Activated naive CD4-positive, alpha-beta T cell treated with anti-CD3 and anti-CD28 coated beads, Interleukin-2, amount 50 U/mL, for 72 hours (primary cell): Measurements from ENCODE around the gene CCDC126. TPM values are rescaled to one million over a fixed set of nuclear protein-coding genes. Genes with fewer than 3 reads are reported as not detected.
"Not testable (repeated sequence)": the region's sequence is repeated elsewhere in the genome, so short reads cannot be mapped to it uniquely, and the experiment has no call there.

Experiments
- ATAC-seq, 2 donors: fragments of 150-1000 bp; cut with Tn5 transposase; 2 replicates each; pipeline ENCODE4 v1.10.0; 2021; ENCODE audit warnings: mild to moderate bottlenecking in 2 of 2, moderate library complexity in 2 of 2
- DNase-seq, 2 donors: peaks; one replicate each; pipeline ENCODE4 v3.0.0; 2021 to 2022; ENCODE audit warnings: low spot score in 2 of 2
- H3K27ac Mint-ChIP-seq, 2 donors: one replicate each; pipeline ENCODE4 v1.8.0; 2022; ENCODE audit warnings: mild to moderate bottlenecking in 2 of 2, mixed read lengths in 2 of 2
- H3K36me3 Mint-ChIP-seq, 2 donors: one replicate each; pipeline ENCODE4 v1.8.0; 2022; ENCODE audit warnings: mixed read lengths in 2 of 2
- H3K9me3 Mint-ChIP-seq, 2 donors: one replicate each; pipeline ENCODE4 v1.8.0; 2022; ENCODE audit warnings: mixed read lengths in 2 of 2
- total RNA-seq, 2 donors: library from RNA; stranded (reverse); gene quantifications; one replicate each; pipeline ENCODE4 v1.2.3, GENCODE V29; 2022

CCDC126 gene
- total RNA-seq, 2 donors from 2014 or later, result 6.4 to 8.5 TPM

DNA sequence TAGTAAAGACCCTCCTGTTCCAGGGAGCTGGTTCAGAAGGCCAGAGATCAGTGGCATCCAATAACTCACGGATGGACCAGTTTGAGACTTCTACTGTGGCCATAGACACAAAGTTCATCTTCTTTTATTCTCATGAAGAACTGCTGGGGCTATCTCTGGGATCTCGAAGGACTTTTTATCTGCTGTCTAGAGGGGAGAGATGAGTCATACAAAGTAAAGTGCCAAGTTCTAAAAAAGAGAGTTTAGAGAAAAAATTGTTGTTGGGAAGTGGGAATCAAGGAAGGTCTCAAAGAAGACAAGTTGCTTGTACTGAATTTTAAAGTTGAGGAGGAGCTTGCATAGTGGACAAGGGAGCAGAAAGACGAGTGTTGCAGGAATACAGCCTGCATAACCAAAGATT lies 74.9 kb downstream of the CCDC126 start:
- ATAC-seq (no peak), DNase-seq (no peak)
- Mint-ChIP-seq H3K36me3 (no peaks in the 10 kb centered on the region), H3K27ac (no peak overlapping the region), H3K9me3 (no peaks in the 10 kb centered on the region)

DNA sequence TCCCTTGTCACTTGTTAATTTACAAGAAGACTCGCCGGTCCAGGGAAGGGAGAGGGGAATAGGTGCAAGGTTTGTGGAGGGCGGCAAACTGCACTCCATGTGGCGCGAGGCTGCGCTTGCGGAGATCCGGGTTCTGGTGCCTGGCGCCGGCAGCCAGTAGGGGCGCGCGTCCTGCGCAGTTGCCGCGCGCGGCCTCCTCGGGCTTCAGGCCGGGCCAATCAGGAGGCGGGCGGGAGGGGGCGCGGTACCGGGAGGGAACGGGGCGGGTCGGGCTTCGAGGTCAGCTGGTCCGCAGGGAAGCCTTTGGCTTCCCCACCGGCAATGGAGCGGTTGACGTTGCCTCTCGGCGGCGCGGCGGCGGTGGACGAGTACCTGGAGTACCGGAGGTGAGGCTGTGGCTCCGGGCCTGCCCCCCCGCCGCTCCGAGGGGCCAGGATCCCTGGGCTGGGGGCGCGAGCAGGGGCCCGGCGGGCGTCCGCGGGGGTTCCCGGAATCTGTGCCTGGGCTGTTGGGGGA lies 82.8 kb downstream of the CCDC126 start, which contains the start of gene FAM221A:
Gene FAM221A (plus strand): TSS at position 302 of the 516 bp plus-strand sequence. CDS start 20 bp downstream, at position 322.
- Mint-ChIP-seq H3K9me3 (no peaks in the 10 kb centered on the region), H3K36me3 (peaks cover 0 to 11% of the 10 kb centered on the region in 2 donors), H3K27ac (peak within 1 kb of the TSS in 1 of 2 donors; percentile 80)
- ATAC-seq (peak; percentile 96), DNase-seq (peak; percentile 79 to 81)

DNA sequence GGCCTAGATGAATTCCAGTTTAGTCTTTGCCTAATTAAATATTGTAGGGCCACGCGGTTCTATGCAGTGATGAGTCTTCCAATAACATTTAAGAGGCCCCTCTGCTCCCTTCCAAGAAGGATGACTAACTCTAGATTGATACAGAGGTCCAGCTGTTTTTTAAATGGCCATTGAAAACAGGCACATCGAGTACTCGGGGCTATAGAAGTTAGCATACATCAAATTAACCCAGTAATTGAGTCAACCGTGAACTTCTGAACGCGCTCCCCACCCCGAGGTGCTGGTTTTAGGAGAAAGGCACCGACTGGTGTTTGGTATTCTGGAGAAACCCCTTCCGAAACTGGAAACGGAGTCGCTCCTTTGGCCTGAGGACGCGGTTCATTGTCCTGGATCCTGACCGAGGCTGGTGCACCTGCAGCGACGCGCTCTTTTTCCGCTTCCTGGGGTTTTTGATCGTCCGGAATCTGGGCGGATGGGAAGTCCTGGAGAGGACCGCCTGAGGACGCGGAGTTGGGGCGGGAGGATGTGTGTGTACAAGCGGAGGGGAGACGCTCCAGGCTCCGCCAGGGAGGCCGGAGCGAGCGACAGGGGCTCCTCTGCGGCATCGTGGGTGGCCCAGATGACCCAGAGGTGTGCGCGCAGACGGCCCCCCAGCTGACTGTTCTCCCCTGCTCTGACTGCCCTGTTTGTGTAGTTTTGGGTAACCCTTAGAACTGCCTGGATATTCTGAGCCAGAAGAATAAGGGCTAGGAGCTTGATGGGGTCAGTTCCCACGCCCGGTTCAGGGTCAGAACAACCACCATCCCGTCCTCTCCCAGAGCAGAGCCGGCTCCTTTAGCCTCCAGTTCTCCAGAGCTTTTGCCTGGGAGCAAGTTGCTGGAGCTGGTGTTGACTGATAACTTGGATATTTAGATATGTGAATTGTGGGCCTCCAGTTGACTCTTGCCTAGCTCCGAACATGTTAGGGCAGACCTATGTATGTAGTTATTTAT lies 83.5 kb downstream of the CCDC126 start:
- peaks cover 0 to 11% of the 10 kb centered on the region in 2 donors for H3K36me3 Mint-ChIP-seq
- peak in 1 of 2 donors; percentile 36 for DNase-seq
- peak; percentile 55 to 70 for ATAC-seq
- no peaks in the 10 kb centered on the region for H3K9me3 Mint-ChIP-seq
- peak overlapping the region in 1 of 2 donors; percentile 80 for H3K27ac Mint-ChIP-seq

DNA sequence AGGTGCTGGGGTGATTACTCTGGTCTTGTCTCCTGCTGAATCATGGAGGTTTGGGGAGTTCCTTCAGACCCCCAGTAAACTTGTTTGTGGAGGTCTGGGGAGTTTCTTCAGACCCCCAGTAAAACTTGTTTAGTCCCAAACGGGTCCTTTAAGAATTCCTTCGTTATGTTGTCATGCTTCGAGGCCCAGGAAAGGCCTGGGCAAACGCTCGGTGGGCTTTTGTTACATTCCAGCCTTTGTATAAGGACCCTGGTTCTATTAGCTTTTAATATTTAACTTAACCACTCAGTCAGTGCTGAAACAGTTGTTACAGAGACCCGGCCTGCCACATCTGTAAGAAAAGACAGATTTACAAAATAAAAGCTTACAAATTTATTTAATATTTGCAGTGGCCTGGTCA lies 86.9 kb downstream of the CCDC126 start:
- ATAC-seq, DNase-seq, H3K27ac Mint-ChIP-seq, H3K9me3 Mint-ChIP-seq, H3K36me3 Mint-ChIP-seq: not testable (repeated sequence)

DNA sequence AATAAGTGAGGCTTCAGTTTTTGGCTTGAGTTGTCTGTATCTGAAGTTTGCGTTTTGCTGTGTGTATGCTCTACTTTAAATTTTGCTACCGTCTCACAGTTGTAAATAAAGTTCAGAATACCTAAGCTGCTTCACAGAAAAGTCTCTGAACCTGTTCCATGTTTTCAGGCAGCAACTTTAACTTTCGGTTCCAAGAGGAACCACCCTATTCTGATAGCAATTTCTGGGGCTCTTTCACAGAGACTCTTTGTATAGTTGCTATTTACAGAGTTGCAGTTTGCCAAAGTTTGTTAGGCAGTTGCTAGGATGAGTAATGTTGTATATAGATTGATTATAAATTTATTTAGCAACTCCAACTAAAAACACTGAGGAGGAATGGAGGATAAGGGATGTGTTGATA lies 88.5 kb downstream of the CCDC126 start:
- ATAC-seq (no peak), DNase-seq (no peak)
- H3K36me3 Mint-ChIP-seq, result no peaks in the 10 kb centered on the region
- H3K27ac Mint-ChIP-seq, result no peak overlapping the region
- H3K9me3 Mint-ChIP-seq, result no peaks in the 10 kb centered on the region

DNA sequence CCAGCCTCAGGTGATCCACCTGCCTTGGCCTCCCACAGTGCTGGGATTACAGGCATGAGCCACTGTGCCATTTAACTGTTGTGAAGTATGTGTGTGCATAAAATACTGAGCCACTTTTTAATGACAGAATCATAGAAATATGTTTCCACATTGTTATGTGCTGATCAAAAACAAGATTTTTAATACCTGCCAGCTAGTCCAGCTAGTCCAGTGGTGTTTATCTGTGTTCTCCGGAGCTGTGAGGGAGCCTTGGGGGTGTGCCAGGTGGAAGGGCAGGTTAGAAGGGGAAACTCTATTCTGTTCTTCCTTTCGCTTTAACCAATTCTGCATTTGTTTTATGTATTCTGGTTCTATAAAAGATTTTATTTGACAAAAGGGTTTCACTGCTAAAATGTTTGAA lies 89.8 kb downstream of the CCDC126 start:
- H3K27ac Mint-ChIP-seq, result no peak overlapping the region
- H3K36me3 Mint-ChIP-seq, result no peaks in the 10 kb centered on the region
- no peaks in the 10 kb centered on the region for H3K9me3 Mint-ChIP-seq
- DNase-seq (no peak), ATAC-seq (no peak)

DNA sequence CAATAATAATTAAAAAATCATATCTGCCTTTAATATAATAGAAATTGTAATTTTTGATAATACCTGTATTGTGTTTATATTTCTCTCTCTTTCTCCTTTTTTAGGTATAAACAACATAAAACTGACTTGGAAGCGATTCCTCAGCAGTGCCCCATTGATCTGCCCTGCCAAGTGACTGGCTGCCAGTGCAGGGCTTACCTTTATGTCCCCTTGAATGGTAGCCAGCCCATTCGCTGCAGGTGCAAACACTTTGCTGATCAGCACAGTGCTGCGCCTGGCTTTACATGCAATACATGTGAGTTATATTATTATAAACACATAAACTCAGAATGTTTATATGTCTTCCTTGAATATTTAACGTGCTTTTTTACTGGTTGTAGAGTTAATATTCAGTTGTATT lies 92.0 kb downstream of the CCDC126 start:
- Mint-ChIP-seq H3K36me3 (peaks cover 7 to 15% of the 10 kb centered on the region in 2 donors), H3K27ac (no peak overlapping the region), H3K9me3 (no peaks in the 10 kb centered on the region)
- no peak for DNase-seq
- ATAC-seq, result no peak

DNA sequence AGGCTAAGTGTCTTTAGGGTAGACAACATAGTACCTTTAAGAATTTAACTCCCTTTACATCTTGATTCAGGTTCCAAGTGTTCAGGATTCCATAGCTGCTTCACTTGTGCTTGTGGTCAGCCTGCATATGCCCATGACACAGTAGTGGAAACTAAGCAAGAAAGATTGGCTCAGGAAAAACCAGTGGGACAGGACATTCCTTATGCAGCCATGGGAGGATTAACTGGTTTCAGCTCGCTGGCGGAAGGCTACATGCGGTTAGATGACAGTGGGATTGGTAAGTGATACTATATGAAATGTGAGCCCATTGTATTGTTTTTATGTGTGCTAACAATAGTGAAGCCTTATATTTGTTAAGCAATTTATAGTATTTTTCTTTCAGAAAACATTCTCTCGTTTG lies 94.1 kb downstream of the CCDC126 start:
- Mint-ChIP-seq H3K36me3 (peaks cover 10 to 18% of the 10 kb centered on the region in 2 donors), H3K27ac (no peak overlapping the region), H3K9me3 (no peaks in the 10 kb centered on the region)
- DNase-seq (no peak), ATAC-seq (no peak)

DNA sequence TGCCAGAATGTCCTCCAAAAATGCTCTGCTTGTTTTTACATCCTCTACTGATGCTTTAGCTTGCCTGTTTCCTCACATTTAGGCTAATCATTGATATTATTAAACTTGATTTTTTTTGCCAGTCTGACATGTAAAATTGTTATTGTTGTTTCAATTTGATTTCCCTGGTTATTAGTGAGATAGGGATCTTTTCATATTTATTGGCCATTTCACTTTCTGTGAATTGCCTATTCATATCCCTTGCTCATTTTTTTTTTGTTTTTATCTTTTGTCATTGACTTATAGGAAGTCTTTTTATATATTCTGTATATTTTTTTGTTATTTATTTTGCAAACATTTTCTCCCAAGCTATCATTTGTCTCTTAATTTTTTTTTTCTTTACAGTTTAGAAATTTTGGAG lies 96.0 kb downstream of the CCDC126 start:
- H3K9me3 Mint-ChIP-seq, result no peaks in the 10 kb centered on the region
- H3K36me3 Mint-ChIP-seq, result peaks cover 10 to 18% of the 10 kb centered on the region in 2 donors
- DNase-seq (no peak), ATAC-seq (no peak)
- H3K27ac Mint-ChIP-seq, result no peak overlapping the region

Other genes with a start within 250 kb of the CCDC126 start
- under 1 TPM; 0.39 to 0.56 TPM for gene IGF2BP3, start 126.9 kb upstream of the CCDC126 start, total RNA-seq
- gene TRA2A, start 65.4 kb upstream of the CCDC126 start, total RNA-seq, result 100 to 1,000 TPM in 1 of 2 donors, 10 to 100 TPM in 1; 85.8 to 114 TPM
- gene FAM221A, start 82.8 kb downstream of the CCDC126 start, total RNA-seq, result 10 to 100 TPM in 1 of 2 donors, 1 to 10 TPM in 1; 8.8 to 19.7 TPM
- under 1 TPM; 0.07 to 0.18 TPM for gene STK31, start 112.8 kb downstream of the CCDC126 start, total RNA-seq